ENCODE results near the gene SBK3.

- TF ChIP-seq JUND (IDR thresholded peaks at IDR 0.05) (no peak), CTCF (IDR thresholded peaks at IDR 0.05) (no peak), RCOR1 (IDR thresholded peaks at IDR 0.05; ENCODE audit: low read length) (no peak), ZBTB33 (IDR thresholded peaks at IDR 0.05; ENCODE audit: borderline replicate concordance, low read depth) (no peak), YY1 (IDR thresholded peaks at IDR 0.05; ENCODE audit: low read depth) (no peak), NFIC (IDR thresholded peaks at IDR 0.05; ENCODE audit: borderline replicate concordance) (no peak), RAD21 (IDR thresholded peaks at IDR 0.05; ENCODE audit: low read length) (no peak), USF2 (IDR thresholded peaks at IDR 0.05; ENCODE audit: borderline replicate concordance, low read depth, low read length) (no peak), POLR2AphosphoS5 (IDR thresholded peaks at IDR 0.05; ENCODE audit: low read depth, low read length) (no peak)
Observed at GRCh38 chr19:55552620-55553019, 7.3 kb upstream of the SBK3 start.
